Stimulated activated naive CD8-positive, alpha-beta T cell treated with anti-CD3 and anti-CD28 coated beads, Interleukin-15, Interleukin-2, amounts not matched to agents 100 U/mL and 50 U/mL, for 24 hours (primary cell): Measurements from ENCODE around the gene EVL.
A peak's percentile ranks its signal among the peaks of the same experiment; 100 is the strongest.

Experiments used
- ATAC-seq: fragments of 150-1000 bp; cut with Tn5 transposase; one replicate; pipeline ENCODE4 v1.10.0; 2021
- DNase-seq: peaks from one replicate; pipeline ENCODE4 v3.0.0; 2021

EVL gene

DNA sequence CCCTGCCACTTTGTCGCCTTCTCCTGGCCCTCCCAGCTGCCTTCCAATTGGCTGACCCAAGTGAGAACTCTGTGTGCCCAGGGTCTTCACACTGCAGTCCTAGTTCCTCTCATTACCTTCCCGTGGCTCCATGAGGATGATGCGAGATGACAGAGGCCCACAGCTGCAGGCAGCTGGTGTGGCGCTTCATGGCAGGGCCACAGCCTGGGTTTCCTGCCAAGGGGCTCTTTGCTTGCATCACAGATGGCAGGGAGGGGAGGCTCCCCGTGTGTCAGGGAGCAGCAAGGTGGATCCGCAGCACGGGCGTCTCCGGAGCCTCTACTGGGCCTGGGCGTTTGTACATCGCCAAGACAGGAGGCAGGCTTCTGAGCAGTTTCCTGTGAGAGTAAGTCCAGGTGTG, 65.3 kb downstream of the EVL start:
- ATAC-seq: no peak
- no peak for DNase-seq

GRCh38 chr14:100131181-100131580, 66.0 kb downstream of the EVL start:
- ATAC-seq (no peak), DNase-seq (no peak)

- no peak for DNase-seq
Measured at GRCh38 chr14:100132161-100132902, 67.1 kb downstream of the EVL start.

DNA sequence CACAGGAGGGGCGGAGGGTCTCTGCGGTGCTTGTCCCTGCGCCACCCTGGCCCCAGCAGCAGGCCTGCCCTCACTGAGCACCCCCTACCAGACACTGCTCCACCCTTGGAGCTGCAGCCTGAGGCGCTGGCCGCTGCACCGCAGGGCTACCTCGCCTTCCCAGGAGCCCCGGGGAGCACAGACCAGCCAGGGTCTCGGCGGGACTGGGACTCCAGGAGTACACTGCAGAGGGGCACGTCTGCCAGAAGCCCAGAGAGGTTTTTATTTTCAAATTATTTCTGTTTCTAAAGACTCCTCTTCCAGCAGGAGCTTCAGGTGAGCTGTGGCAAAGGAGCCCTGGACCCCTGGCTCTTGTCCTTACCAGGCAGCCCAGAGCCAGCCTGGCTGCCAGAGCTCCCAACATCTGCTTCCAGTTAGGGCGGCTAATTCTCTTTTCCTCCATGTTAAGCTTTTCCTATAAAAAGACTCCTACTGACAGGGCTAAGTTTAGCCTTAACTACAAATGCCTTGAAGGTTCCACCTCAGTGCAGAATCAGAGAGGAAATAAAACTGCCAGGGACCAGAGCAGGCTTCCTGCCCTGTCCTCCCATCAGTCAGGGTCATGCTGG, 67.8 kb downstream of the EVL start:
- DNase-seq (no peak), ATAC-seq (no peak)

More at GRCh38 chr14:100132161-100132902, 67.1 kb downstream of the EVL start:
- no peak for ATAC-seq

- DNase-seq (no peak), ATAC-seq (no peak)
Measured at GRCh38 chr14:100134586-100134985, 69.4 kb downstream of the EVL start.

GRCh38 chr14:100135073-100135472, 69.9 kb downstream of the EVL start:
- no peak for ATAC-seq
- DNase-seq: no peak

- ATAC-seq (no peak), DNase-seq (no peak)
Measured at GRCh38 chr14:100135784-100136183, 70.6 kb downstream of the EVL start.

DNA sequence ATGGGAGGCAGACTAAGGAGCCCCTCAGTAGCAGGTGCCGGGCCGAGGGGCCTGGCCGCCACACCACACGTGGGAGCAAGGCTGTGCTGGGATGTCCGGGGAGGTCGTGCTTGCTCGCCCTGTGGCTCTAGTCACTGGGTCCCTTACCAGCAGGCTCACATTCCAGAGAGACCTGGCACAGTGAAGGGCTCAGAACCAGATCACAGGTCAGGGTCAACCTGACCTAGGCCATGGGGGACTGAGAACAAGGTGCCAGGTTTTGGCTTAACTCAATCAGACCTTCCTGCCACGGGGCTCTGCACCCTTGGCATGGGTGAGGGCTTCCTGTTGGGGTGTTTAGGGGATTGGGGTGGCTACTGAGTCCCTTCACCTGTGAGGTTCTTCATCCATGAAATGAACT, 72.0 kb downstream of the EVL start:
- no peak for DNase-seq
- no peak for ATAC-seq

DNA sequence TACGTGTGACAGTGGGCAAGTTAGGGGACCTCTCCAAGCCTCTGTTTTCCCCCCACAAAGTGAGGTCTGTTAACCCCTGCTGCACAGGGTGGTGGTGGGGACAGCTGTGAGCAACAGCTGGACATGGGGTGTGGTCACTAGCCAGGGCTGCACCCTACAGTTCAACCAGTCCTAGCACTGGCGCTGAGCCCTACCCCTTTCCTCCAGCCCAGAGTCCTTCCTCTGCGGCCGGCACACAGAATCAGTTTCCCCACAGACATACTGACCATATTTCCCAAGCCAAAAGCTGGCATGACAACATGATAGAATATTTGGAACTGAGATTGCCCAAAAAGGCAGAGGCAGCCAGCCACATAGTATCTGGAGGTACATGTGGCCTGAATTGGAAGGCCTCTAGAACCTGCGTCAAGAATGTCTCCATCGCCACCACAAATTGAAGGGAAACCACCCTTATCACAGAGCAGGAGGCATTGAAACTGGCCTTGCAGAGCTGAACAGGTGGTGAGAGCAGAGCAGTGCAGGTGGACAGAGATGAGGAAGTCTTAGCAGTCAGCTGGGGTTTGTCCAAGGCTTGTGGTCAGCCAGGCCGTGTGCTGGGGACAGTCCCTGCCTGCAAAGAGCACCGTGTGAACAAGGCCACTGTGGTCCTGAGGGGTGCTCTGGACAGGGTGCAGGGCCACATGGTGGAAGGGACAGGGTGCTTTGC, 73.0 kb downstream of the EVL start:
- no peak for ATAC-seq
- DNase-seq: no peak

GRCh38 chr14:100138955-100139354, 73.7 kb downstream of the EVL start:
- no peak for ATAC-seq
- DNase-seq: no peak

GRCh38 chr14:100140452-100141078, 75.3 kb downstream of the EVL start:
- no peak for DNase-seq
- ATAC-seq: no peak

DNA sequence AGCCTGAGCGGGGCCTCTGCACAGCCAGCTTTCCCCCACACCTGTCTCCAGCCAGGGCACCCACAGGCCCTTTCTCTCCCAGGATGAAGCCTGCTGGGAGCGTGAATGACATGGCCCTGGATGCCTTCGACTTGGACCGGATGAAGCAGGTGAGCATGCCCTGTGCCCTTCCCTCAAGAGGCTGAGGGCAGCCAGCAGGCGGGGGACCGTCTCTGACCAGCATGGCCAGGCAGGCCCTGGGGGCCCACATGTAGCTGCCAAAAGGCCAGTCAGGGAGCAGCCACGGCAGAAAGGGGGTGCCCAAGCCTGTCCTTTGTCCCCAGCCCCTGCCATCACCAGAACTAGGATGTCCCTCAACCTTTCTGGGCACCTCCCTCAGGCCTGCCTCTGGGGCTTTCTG, 75.9 kb downstream of the EVL start:
- ATAC-seq (no peak), DNase-seq (no peak)

DNA sequence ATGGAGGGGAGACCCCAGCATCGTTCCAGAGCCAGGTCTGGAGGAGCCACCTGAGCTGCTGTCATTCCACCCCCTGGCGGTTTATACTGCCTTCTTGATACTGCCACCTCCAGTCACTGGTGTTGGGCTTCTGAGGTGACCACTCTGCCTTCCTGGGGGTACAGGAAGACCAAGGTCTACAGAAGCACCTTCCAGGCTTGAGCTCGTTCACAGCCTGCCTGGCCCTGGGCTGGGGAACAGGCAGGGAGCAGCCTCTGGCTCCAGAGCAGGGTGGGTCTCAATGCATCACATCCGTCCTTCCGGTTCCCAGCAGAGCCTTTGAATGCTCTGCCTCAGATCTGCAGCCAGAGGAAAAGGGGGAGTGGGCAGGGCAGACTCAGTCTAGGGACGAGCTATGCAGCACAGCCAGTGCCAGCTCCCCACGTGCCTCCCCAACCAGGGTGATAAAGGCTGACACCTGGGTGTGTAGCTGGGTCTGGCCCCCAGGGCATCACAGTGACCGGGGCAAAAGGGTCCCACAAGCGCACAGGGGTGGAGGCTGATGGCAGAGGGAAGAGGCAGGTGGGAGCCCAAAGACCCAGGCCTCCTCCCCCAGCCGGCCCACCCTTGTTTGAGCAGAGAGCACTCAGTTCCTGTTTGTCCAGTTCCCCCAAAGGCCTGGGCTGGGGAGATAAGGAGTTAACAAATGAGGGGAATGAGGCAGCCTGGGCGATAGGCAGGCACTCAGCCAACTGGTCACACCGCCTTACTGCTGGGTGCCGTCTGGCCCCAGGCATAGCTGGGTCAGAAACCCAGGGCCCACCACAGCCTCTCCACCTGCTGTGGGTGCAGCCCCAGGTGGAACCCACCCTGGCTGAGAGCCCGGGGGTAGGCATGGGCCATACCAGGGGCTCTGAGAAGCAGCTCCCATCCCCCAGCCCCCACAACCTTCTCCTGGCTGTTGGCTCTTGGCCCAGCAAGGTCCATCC, 77.1 kb downstream of the EVL start:
- ATAC-seq: no peak
- no peak for DNase-seq

DNA sequence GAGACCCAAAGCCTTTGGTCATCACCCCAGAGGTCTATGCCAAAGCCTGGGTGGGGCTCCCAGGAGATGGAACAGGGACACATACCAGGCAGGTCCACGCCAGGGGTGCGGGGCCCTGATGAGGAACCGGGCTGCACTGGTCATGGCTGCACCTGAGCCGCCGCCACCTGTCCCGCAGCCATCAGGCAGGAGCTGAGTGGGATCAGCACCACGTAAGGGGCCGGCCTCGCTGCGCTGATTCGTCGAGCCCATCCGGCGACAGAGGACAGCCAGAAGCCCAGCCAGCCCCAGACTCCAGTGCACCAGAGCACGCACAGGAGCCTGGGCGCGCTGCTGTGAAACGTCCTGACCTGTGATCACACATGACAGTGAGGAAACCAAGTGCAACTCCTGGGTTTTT, 78.3 kb downstream of the EVL start:
- ATAC-seq (no peak), DNase-seq (no peak)

- DNase-seq (no peak), ATAC-seq (no peak)
Measured at GRCh38 chr14:100143934-100144333, 78.7 kb downstream of the EVL start.

DNA sequence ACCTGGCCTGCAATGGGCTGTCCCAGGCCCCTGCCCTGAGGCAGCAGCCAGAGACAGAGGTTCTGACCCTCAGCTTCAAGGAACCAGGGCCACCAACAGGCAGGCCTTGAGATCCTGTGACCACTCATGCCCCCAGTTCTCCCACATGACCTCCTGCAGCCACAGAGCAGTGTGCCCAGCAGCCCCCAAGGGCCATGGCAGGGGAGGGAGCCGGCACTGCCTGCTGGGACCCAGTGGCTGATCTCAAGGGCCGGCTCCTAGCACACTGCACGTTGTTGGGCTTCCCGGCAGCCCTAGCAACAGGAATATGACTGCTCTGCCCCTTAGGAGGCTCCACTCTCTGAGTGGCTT, 79.4 kb downstream of the EVL start:
- DNase-seq: no peak
- ATAC-seq: no peak

GRCh38 chr14:100144996-100145646, 79.9 kb downstream of the EVL start:
- DNase-seq (no peak), ATAC-seq (no peak)

GRCh38 chr14:100145682-100146464, 80.7 kb downstream of the EVL start:
- ATAC-seq (peak; percentile 5), DNase-seq (no peak)

DNA sequence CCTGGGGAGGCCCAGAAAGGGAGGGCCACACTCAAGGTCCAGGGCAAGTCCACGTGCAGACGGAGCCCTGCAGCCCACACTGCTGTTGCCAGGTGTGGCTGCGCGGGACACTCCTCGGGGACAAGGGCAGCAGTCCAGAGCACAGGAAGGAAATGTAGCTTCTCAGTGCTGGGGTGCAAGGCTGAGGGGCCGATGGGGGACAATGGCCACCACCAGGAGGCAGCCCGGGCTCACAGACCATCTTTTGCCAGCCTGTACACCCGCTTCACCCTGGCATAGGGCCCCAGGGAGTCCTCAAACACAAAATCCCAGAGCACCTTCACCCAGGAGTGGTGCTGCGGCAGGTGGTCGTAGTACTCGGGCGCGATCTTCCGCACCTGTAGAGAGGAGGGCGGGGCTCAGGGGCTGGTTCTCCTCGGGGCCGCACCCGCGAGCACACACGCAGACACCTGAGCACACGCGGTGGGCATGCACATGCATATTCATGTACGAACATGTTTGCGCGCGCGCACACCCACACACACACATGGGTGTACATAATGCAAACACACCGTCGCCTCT, 81.4 kb downstream of the EVL start:
- peak; percentile 6 for ATAC-seq
- no peak for DNase-seq

DNA sequence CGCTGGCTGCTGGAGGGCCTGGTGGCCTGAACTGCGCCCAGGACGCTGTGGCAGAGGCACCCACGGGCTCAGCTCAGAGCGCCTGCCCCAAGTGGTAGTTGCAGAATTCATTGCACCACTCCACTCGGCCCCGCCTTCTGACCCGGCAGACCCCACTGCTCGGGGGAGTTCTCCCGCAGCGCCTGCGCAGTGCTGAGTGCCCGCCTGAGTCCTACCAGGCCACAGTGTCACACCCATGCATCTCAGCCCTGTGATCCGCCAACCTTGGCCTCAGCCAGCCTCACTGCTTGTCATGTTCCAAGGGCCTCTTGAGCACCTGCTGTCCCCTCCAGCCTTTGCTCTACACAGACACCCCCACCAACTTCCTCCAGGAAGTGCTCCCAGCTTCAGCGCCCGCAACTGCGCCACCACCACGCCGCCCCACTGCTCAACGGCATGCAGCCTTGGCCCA, 82.0 kb downstream of the EVL start:
- peak; percentile 72 for DNase-seq
- ATAC-seq: peak; percentile 50
